PC-3 (cell line): ENCODE results near the gene SPAG4.

Source experiments
- EZH2 ChIP-seq: fragments of 300-600 bp; sonication (generic); IDR thresholded peaks from one replicate; pipeline ENCODE4 v1.6.1; 2017; ENCODE audit warnings: antibody characterized with exemption, mild to moderate bottlenecking, low read length; ENCODE audit not compliant: unreplicated experiment
- TF ChIP-seq, protein P1 (sequence below): fragments of 300-600 bp; sonication (generic); conservative IDR thresholded peaks from 2 replicates; pipeline ENCODE4 v1.5.1; 2017; ENCODE audit warnings: antibody characterized with exemption, low read depth, mild to moderate bottlenecking, low read length

DNA sequence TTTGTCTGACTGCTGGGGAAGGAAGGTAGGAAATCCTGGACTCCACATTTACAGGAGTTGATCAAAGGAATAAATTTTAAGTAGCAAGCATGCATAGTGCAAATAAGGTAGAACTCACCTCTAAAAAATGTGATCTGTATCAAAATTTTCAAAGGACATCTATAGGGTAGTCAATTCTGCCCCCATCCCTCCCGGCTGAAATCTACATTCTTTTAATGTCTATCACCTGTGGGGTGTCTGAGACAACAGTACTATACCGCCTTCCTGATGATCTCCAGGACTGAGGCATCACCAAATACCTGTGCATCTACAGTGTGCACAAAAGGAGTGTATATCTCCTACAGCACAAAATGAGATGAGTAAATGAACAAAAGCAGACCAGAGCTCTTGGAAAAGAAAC is 29.2 kb downstream of the SPAG4 start:
- TF ChIP-seq, protein P1, sequence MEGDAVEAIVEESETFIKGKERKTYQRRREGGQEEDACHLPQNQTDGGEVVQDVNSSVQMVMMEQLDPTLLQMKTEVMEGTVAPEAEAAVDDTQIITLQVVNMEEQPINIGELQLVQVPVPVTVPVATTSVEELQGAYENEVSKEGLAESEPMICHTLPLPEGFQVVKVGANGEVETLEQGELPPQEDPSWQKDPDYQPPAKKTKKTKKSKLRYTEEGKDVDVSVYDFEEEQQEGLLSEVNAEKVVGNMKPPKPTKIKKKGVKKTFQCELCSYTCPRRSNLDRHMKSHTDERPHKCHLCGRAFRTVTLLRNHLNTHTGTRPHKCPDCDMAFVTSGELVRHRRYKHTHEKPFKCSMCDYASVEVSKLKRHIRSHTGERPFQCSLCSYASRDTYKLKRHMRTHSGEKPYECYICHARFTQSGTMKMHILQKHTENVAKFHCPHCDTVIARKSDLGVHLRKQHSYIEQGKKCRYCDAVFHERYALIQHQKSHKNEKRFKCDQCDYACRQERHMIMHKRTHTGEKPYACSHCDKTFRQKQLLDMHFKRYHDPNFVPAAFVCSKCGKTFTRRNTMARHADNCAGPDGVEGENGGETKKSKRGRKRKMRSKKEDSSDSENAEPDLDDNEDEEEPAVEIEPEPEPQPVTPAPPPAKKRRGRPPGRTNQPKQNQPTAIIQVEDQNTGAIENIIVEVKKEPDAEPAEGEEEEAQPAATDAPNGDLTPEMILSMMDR = no peak
- TF ChIP-seq EZH2 = no peak
